Smooth muscle cell (in vitro differentiated cells): ENCODE measurements around the gene MGST3. TPM values are rescaled to one million over a fixed set of nuclear protein-coding genes. Genes with fewer than 3 reads are reported as not detected.

Experiments used
- DNase-seq: peaks from one replicate; lab custom pipeline; 2025; ENCODE audit not compliant: unreplicated experiment; lab: John Stamatoyannopoulos, UW
- H2AFZ ChIP-seq: fragments of 200-600 bp; sonication (generic); 2 replicates; pipeline ENCODE4 v1.6.0; 2016; ENCODE audit warnings: antibody characterized with exemption, low read depth, mild to moderate bottlenecking
- H3F3A ChIP-seq: fragments of 200-600 bp; sonication (generic); 2 replicates; pipeline ENCODE4 v1.6.0; 2017; ENCODE audit warnings: antibody characterized with exemption, low read depth
- H3K27ac ChIP-seq: fragments of 200-600 bp; sonication (generic); 2 replicates; pipeline ENCODE4 v1.5.1; 2016; ENCODE audit warnings: low read depth, mild to moderate bottlenecking
- H3K27me3 ChIP-seq: fragments of 200-600 bp; sonication (generic); 2 replicates; pipeline ENCODE4 v1.6.1; 2016; ENCODE audit warnings: low read depth, mild to moderate bottlenecking
- H3K36me3 ChIP-seq: fragments of 200-600 bp; sonication (generic); 2 replicates; pipeline ENCODE4 v1.5.1; 2016; ENCODE audit warnings: low read depth
- H3K4me1 ChIP-seq: fragments of 200-600 bp; sonication (generic); 2 replicates; pipeline ENCODE4 v1.5.1; 2016; ENCODE audit warnings: low read depth
- H3K4me2 ChIP-seq: fragments of 200-600 bp; sonication (generic); 2 replicates; pipeline ENCODE4 v1.6.0; 2016; ENCODE audit warnings: mild to moderate bottlenecking
- H3K4me3 ChIP-seq: fragments of 200-600 bp; sonication (generic); 2 replicates; pipeline ENCODE4 v1.5.1; 2016; ENCODE audit warnings: mild to moderate bottlenecking
- H3K79me2 ChIP-seq: fragments of 200-600 bp; sonication (generic); 2 replicates; pipeline ENCODE4 v1.6.0; 2016; ENCODE audit warnings: low read depth, mild to moderate bottlenecking
- H3K9ac ChIP-seq: fragments of 200-600 bp; sonication (generic); 2 replicates; pipeline ENCODE4 v1.6.0; 2016; ENCODE audit warnings: low read depth
- H3K9me3 ChIP-seq: fragments of 200-600 bp; sonication (generic); replicated peaks from 2 replicates; pipeline ENCODE4 v1.5.1; 2016; ENCODE audit warnings: low read depth
- H4K20me1 ChIP-seq: fragments of 200-600 bp; sonication (generic); 2 replicates; pipeline ENCODE4 v1.6.0; 2016; ENCODE audit warnings: low read depth
- WGBS: methylation state at CpG from one replicate; pipeline ENCODE4 v1.1.7; 2016; ENCODE audit warnings: low lambda C conversion rate; 5-methylcytosine and 5-hydroxymethylcytosine counted together
- polyA plus RNA-seq: library from polyadenylated mRNA; unstranded; fragments of >200 nt; fragmentation: Nextera tagmentation; extraction: Ambion mirVana; gene quantifications from 2 replicates; pipeline ENCODE4 v1.2.1, GENCODE V29; 2016
- total RNA-seq: library from RNA; depleted of rRNA; stranded (reverse); fragments of >200 nt; gene quantifications from 2 replicates; pipeline ENCODE4 v1.2.3, GENCODE V29; 2014
- TF ChIP-seq, protein P1 (sequence below): fragments of 200-600 bp; sonication (generic); IDR thresholded peaks from 2 replicates; pipeline ENCODE4 v1.5.1; 2017; ENCODE audit warnings: borderline replicate concordance, mild to moderate bottlenecking, antibody characterized with exemption; ENCODE audit not compliant: insufficient read depth, poor library complexity, severe bottlenecking

Gene MGST3
- total and polyA plus RNA-seq, 2 experiments from 2014 or later, result 155 to 265 TPM

DNA sequence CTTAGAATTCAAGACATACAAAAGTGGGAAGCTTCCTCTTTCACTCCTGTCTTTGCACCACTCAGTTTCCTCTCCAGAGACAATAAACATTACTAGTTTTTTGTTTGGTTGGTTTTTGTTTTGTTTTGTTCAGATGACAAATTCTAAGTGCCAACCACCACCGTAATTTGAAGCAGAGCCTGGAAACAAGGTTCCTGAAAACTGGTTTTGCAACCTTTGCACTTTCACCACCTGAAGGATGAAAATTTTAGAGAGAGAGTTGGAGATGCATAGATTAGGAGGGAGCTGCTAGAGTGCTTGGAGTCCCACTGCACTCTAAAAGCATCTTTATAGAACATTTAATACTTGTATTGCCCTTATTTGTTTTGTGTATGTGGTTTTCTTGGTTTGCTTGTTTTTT, 20.2 kb upstream of the MGST3 start:
- H3K79me2 ChIP-seq, result no peaks in the 10 kb centered on the region
- no peak overlapping the region for H3K9ac ChIP-seq
- no peak overlapping the region for H2AFZ ChIP-seq
- H3K4me1 ChIP-seq, result no peaks in the 10 kb centered on the region
- H3K36me3 ChIP-seq, result no peaks in the 10 kb centered on the region
- H3K9me3 ChIP-seq, result no peaks in the 10 kb centered on the region
- DNase-seq, result no peak
- no peaks in the 10 kb centered on the region for H3F3A ChIP-seq
- H4K20me1 ChIP-seq, result no peaks in the 10 kb centered on the region
- no peak overlapping the region for H3K27ac ChIP-seq
- H3K4me3 ChIP-seq, result no peak overlapping the region
- 39% methylated on average over 1 of the region's 1 CpG for WGBS
- H3K27me3 ChIP-seq, result no peaks in the 10 kb centered on the region
- no peak overlapping the region for H3K4me2 ChIP-seq
- TF ChIP-seq, protein P1, sequence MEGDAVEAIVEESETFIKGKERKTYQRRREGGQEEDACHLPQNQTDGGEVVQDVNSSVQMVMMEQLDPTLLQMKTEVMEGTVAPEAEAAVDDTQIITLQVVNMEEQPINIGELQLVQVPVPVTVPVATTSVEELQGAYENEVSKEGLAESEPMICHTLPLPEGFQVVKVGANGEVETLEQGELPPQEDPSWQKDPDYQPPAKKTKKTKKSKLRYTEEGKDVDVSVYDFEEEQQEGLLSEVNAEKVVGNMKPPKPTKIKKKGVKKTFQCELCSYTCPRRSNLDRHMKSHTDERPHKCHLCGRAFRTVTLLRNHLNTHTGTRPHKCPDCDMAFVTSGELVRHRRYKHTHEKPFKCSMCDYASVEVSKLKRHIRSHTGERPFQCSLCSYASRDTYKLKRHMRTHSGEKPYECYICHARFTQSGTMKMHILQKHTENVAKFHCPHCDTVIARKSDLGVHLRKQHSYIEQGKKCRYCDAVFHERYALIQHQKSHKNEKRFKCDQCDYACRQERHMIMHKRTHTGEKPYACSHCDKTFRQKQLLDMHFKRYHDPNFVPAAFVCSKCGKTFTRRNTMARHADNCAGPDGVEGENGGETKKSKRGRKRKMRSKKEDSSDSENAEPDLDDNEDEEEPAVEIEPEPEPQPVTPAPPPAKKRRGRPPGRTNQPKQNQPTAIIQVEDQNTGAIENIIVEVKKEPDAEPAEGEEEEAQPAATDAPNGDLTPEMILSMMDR, result no peak

DNA sequence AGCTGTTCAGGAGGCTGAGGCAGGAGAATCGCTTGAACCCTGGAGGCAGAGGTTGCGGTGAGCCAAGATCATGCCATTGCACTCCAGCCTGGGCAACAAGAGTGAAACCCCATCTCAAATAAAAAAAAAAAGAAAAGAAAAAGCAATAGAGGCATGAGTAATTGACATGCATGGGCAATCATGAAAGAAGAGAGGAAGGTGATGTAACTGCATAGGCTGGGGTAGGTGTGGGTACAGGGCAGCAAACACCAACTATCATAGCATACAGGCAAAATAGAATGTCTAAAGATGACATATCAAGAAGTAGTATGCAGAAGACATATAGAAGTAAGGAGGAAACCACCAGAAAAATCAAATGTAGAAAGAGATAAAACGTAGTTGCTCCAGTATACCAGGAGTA, 19.0 kb upstream of the MGST3 start:
- Histone ChIP-seq H3K4me3 (no peak overlapping the region), H2AFZ (no peak overlapping the region), H3K9me3 (no peaks in the 10 kb centered on the region), H3K79me2 (no peaks in the 10 kb centered on the region), H3F3A (no peaks in the 10 kb centered on the region), H4K20me1 (no peaks in the 10 kb centered on the region), H3K36me3 (no peaks in the 10 kb centered on the region), H3K27ac (no peak overlapping the region), H3K27me3 (no peaks in the 10 kb centered on the region), H3K4me2 (no peak overlapping the region), H3K9ac (no peak overlapping the region), H3K4me1 (no peaks in the 10 kb centered on the region)
- TF ChIP-seq, protein P1, result no peak
- DNase-seq, result no peak
- WGBS, result 86% methylated on average over 3 of the region's 3 CpGs

DNA sequence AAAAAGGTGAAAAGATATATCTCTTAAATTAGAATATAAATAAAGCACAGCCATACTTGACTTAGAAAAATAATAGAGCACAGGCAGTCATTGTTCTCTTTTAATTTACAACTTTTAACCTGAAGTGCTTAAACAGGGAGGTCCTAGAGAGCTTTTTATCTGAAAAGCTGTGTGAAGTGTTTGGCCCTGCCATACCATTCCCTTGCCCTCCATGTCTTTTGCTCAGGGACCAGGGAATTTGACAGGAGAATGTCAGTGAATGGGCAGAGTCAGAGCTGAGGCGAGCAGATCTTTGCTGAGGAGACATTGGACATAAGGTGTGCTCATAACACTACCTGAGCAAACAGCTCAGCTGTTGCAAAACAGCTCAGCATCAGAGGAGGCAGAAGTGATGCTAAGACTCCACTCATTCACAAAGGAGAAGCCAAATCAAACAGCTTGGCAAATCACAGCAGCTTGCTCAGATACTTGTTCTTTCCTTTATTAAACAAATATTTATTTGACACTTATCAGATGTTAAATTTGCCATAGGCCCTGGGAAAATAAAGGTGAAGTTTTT, 14.9 kb upstream of the MGST3 start:
- no peak overlapping the region for H3K9ac ChIP-seq
- H3K4me3 ChIP-seq, result no peak overlapping the region
- H3K4me1 ChIP-seq, result no peaks in the 10 kb centered on the region
- no peak overlapping the region for H2AFZ ChIP-seq
- H3K36me3 ChIP-seq, result no peaks in the 10 kb centered on the region
- H3K4me2 ChIP-seq, result no peak overlapping the region
- H3K27me3 ChIP-seq, result no peaks in the 10 kb centered on the region
- no peaks in the 10 kb centered on the region for H3F3A ChIP-seq
- no peaks in the 10 kb centered on the region for H3K9me3 ChIP-seq
- 84% methylated on average over 1 of the region's 1 CpG for WGBS
- TF ChIP-seq, protein P1, result no peak
- DNase-seq, result no peak
- no peaks in the 10 kb centered on the region for H4K20me1 ChIP-seq
- H3K79me2 ChIP-seq, result no peaks in the 10 kb centered on the region
- no peak overlapping the region for H3K27ac ChIP-seq

DNA sequence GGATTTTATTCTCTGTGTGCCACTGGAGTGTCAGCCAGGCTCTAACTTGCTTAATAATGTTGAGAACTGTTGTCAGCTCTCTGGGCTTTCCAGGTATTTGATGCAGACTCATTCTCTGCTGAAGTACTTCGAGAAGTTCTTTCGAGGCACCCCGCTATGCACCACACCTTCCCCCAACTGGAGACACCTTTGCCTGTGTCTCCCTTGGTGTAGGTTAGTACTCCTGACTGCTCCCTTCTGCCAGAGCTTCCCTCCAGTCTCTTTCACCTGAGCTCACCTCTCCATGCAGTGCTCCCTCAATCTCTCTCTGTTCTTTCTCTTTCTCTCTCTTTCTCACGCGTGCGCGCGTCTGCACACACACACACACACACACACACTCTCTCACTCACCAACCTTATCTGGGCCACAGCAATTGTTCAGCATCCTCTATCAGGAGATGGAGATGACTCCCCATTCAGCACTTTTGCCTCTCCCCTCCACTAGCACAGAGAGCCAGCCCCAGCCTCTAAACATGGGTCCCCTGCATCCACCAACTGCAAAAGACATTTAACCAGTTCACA, 14.0 kb upstream of the MGST3 start:
- TF ChIP-seq, protein P1, result no peak
- H3K4me2 ChIP-seq, result no peak overlapping the region
- H3K27ac ChIP-seq, result no peak overlapping the region
- H3K9me3 ChIP-seq, result no peaks in the 10 kb centered on the region
- no peak for DNase-seq
- no peak overlapping the region for H3K4me3 ChIP-seq
- no peaks in the 10 kb centered on the region for H3K27me3 ChIP-seq
- H3K4me1 ChIP-seq, result no peaks in the 10 kb centered on the region
- no peak overlapping the region for H3K9ac ChIP-seq
- H3K79me2 ChIP-seq, result no peaks in the 10 kb centered on the region
- no peaks in the 10 kb centered on the region for H3F3A ChIP-seq
- 87% methylated on average over 8 of the region's 8 CpGs for WGBS
- no peak overlapping the region for H2AFZ ChIP-seq
- H4K20me1 ChIP-seq, result no peaks in the 10 kb centered on the region
- no peaks in the 10 kb centered on the region for H3K36me3 ChIP-seq
